Activated CD4-positive, alpha-beta memory T cell treated with anti-CD3 and anti-CD28 coated beads, Interleukin-2, amount 10 ng/mL, durations not matched to agents 7 days and 5 days (primary cell): ENCODE results near the gene DEPDC1. TPM values are rescaled to one million over a fixed set of nuclear protein-coding genes. Genes with fewer than 3 reads are reported as not detected.

Source experiments
- CTCF ChIA-PET: fragments of 350-600 bp; sonication (Branson Sonifier 250); formaldehyde crosslinking; loops from one replicate; lab custom pipeline; 2021; ENCODE audit warnings: antibody characterized with exemption, inconsistent platforms; lab: Charles Lee
- POLR2A ChIA-PET: fragments of 350-600 bp; sonication (Branson Sonifier 250); formaldehyde crosslinking; loops from one replicate; lab custom pipeline; 2021; ENCODE audit warnings: antibody characterized with exemption; lab: Charles Lee
- DNase-seq: peaks from one replicate; pipeline ENCODE4 v3.0.0-alpha.2; 2020
- H3K27ac Mint-ChIP-seq: one replicate; pipeline ENCODE4 v1.8.0; 2021; ENCODE audit warnings: mild to moderate bottlenecking, mixed read lengths
- H3K27me3 Mint-ChIP-seq: one replicate; pipeline ENCODE4 v1.8.0; 2021; ENCODE audit warnings: mixed read lengths
- H3K36me3 Mint-ChIP-seq: one replicate; pipeline ENCODE4 v1.8.0; 2021; ENCODE audit warnings: low read depth, mixed read lengths
- H3K4me1 Mint-ChIP-seq: one replicate; pipeline ENCODE4 v1.8.0; 2021; ENCODE audit warnings: mixed read lengths
- H3K4me3 Mint-ChIP-seq: one replicate; pipeline ENCODE4 v1.8.0; 2021; ENCODE audit warnings: mild to moderate bottlenecking, mixed read lengths
- H3K9me3 Mint-ChIP-seq: one replicate; pipeline ENCODE4 v1.8.0; 2021; ENCODE audit warnings: mixed read lengths
- total RNA-seq, 2 experiments: library from RNA; stranded (reverse); gene quantifications; one replicate each; pipeline ENCODE4 v1.2.3, GENCODE V29; 2021

DEPDC1 gene, protein sequence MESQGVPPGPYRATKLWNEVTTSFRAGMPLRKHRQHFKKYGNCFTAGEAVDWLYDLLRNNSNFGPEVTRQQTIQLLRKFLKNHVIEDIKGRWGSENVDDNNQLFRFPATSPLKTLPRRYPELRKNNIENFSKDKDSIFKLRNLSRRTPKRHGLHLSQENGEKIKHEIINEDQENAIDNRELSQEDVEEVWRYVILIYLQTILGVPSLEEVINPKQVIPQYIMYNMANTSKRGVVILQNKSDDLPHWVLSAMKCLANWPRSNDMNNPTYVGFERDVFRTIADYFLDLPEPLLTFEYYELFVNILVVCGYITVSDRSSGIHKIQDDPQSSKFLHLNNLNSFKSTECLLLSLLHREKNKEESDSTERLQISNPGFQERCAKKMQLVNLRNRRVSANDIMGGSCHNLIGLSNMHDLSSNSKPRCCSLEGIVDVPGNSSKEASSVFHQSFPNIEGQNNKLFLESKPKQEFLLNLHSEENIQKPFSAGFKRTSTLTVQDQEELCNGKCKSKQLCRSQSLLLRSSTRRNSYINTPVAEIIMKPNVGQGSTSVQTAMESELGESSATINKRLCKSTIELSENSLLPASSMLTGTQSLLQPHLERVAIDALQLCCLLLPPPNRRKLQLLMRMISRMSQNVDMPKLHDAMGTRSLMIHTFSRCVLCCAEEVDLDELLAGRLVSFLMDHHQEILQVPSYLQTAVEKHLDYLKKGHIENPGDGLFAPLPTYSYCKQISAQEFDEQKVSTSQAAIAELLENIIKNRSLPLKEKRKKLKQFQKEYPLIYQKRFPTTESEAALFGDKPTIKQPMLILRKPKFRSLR
- 10 to 100 TPM; 25.7 to 29.6 TPM for total RNA-seq

DNA sequence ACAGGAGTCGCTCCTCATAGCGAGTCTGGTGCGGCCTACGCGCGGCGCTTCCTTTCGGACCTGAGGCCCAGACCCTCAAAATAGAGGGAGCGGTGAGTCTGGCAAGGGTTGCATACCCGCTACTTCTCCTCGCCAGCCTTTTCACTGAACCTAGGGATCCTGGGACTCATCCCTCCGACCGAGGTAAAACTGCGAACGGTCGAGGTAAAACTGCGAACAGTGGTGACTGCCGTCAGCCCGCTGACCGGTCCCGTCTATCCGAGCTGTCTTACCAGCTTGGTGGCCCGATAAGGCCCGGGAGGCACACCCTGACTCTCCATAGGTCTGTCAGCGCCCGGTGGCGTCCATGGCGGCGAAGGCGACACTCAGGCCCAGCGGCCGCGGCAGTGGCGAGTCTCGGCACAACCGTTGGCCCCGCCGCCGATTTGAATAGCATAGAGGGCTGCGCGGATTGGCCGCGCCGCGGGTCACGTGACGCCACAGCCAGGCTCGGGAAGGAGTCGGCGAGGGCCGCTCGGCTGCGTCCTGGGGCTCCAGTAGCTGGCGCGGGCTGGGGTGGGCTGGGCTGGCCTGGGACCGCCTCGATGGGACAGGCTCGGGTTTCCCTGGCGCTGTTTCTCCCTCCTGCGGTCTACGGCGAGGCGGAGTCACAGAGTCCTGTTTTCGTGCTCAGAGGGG is at the start of gene DEPDC1:
DEPDC1 (minus strand) TSS at position 403 of the 678 bp plus-strand sequence; CDS start at position 320, 83 bp downstream.
- CTCF ChIA-PET: no interaction called here
- Mint-ChIP-seq H3K27me3 (peaks cover 19% of the 10 kb centered on the region), H3K4me3 (peak within 1 kb of the TSS; percentile 91), H3K27ac (peak within 1 kb of the TSS; percentile 87), H3K9me3 (peaks cover 3% of the 10 kb centered on the region), H3K36me3 (peaks cover 20% of the 10 kb centered on the region), H3K4me1 (peaks cover 37% of the 10 kb centered on the region)
- peak; percentile 89 for DNase-seq
- POLR2A ChIA-PET: interaction anchor here (0.6 to 1.7 kb wide), 4 partner anchors 9 to 1710 kb away, joined by 3 to 5 read pairs (median 4); no protein-coding TSS in a partner anchor

DNA sequence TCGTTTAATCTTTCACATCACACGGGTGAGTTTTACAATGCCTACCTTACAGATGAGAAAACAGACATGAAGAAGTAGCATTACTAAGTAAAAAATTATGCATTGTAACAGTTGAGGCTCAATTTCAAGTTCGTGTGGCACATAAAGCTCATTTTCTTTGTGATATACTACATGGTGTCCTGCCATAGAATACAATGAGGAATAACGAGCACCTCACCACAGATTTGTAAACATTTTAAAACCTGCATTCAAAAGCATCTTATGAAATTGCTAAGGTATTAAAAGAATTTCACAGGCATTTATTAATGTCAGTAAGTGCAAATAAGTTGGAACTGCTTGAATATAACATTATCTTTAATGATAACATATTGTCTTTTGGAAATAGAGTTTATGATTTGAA is 47.8 kb upstream of the DEPDC1 start:
- H3K9me3 Mint-ChIP-seq: no peaks in the 10 kb centered on the region
- no peak overlapping the region for H3K27ac Mint-ChIP-seq
- no peaks in the 10 kb centered on the region for H3K4me1 Mint-ChIP-seq
- DNase-seq: no peak
- ChIA-PET POLR2A (no interaction called here), CTCF (no interaction called here)
- no peaks in the 10 kb centered on the region for H3K36me3 Mint-ChIP-seq
- H3K27me3 Mint-ChIP-seq: no peaks in the 10 kb centered on the region
- no peak overlapping the region for H3K4me3 Mint-ChIP-seq

DNA sequence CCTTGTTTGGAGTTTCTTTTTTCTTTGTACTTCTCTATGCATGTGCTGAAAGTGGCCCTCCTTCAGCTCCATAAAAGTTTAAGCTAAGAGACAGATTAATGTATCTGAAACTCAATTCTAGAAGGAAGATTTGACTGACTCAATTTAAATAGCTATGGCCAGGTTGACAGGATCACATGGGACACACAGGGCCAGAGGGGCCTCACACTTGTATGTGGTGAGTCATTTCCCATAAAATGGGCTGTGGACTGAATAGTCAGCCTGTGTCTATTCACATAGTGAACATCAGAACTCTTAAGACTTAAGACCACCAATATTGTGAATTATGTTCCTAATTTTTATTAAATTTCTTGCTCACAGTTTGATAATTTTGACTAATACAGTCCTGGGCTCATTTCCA is 45.7 kb upstream of the DEPDC1 start:
- Mint-ChIP-seq H3K4me3 (no peak overlapping the region), H3K9me3 (no peaks in the 10 kb centered on the region), H3K27ac (no peak overlapping the region), H3K27me3 (no peaks in the 10 kb centered on the region), H3K36me3 (no peaks in the 10 kb centered on the region), H3K4me1 (no peaks in the 10 kb centered on the region)
- POLR2A ChIA-PET: no interaction called here
- CTCF ChIA-PET: no interaction called here
- no peak for DNase-seq

DNA sequence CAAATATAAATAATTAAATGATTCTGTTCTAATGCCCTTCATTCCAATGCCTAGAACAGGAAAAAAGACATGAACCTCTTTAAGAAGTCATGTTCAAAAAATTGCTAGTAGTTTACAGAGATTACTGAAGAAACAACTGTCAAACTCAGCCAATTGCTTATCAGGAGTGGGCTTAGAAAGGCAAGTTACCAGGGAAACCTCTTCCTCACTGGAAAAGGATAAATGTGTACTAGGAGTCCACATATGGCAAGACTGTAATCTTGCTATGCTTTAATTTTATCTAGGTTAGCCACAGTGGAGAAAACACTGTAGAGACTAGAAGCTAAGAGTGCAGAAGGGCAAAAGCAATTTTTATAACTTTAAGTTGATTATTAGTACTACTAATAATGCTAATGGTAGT is 42.1 kb upstream of the DEPDC1 start:
- H3K9me3 Mint-ChIP-seq: no peaks in the 10 kb centered on the region
- H3K27me3 Mint-ChIP-seq: no peaks in the 10 kb centered on the region
- no peak overlapping the region for H3K4me3 Mint-ChIP-seq
- DNase-seq: no peak
- ChIA-PET CTCF (interaction anchor here (0.7 kb wide), 1 partner anchor 25 kb away, joined by 4 read pairs; no protein-coding TSS in a partner anchor), POLR2A (no interaction called here)
- H3K36me3 Mint-ChIP-seq: no peaks in the 10 kb centered on the region
- H3K4me1 Mint-ChIP-seq: no peaks in the 10 kb centered on the region
- H3K27ac Mint-ChIP-seq: no peak overlapping the region

DNA sequence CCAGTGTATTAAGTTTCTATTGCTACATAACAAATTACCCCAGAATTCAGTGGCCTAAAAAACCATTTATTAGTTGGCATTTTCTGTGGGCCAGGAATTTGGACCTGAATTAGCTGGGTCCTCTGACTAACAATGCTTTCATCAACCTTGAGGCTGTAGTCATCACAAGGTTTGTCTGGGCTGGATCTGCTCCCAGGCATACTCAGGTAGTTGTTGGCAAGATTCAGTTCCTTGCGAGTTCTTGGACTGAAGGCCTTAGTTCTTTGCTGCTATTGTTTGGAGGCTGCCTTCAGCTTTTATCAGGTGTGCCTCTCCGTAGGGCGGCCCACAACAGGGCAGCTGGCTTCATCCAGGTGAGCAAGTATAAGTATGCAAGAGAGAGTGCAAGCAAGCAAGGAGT is 31.4 kb upstream of the DEPDC1 start:
- ChIA-PET POLR2A (no interaction called here), CTCF (no interaction called here)
- H3K9me3 Mint-ChIP-seq: no peaks in the 10 kb centered on the region
- no peaks in the 10 kb centered on the region for H3K4me1 Mint-ChIP-seq
- H3K27me3 Mint-ChIP-seq: peaks cover 2% of the 10 kb centered on the region
- H3K36me3 Mint-ChIP-seq: no peaks in the 10 kb centered on the region
- no peak for DNase-seq
- H3K4me3 Mint-ChIP-seq: no peak overlapping the region
- H3K27ac Mint-ChIP-seq: no peak overlapping the region

DNA sequence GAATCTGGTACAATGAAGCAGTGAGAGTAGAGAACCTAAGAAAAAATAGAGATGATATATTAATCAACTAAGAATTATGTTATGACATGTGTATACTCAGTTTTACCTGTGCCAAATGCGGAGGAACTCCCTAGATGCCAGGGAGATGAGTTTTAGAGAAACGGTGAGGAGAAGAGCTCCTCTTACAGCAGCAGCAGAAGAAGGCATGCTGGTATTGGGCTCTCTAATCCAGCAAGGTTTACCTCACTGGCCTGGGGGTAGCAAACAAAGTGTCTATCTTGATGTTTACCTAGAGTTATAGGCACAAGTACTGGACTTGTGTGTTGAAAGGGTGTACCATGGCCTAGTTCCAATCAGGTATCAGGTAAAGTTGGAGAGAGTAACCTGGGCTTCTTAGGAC is 28.9 kb upstream of the DEPDC1 start:
- no peaks in the 10 kb centered on the region for H3K9me3 Mint-ChIP-seq
- ChIA-PET POLR2A (no interaction called here), CTCF (no interaction called here)
- no peaks in the 10 kb centered on the region for H3K36me3 Mint-ChIP-seq
- no peak overlapping the region for H3K27ac Mint-ChIP-seq
- no peak overlapping the region for H3K4me3 Mint-ChIP-seq
- DNase-seq: no peak
- H3K27me3 Mint-ChIP-seq: peaks cover 2% of the 10 kb centered on the region
- H3K4me1 Mint-ChIP-seq: no peaks in the 10 kb centered on the region

DNA sequence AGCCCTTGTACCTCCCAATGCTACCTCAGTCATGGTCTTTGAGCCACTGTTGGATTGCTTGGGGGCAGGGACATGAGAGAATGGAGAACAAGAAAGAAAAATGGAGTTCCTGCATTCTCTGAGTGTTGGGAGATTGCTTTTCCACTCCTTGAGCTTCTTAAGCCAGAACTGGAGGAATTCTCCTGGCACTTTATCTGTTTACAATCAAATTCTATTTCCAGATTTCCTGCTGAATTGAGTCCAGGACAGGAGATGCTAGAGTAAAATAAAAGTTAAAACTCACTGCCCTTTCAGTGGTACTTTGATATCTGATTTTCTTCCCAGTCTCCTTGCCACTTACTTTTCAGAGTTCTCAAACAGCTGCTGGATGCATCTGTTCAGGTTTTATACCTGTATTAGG is 24.4 kb upstream of the DEPDC1 start:
- ChIA-PET POLR2A (no interaction called here), CTCF (no interaction called here)
- no peak for DNase-seq
- Mint-ChIP-seq H3K4me1 (no peaks in the 10 kb centered on the region), H3K36me3 (no peaks in the 10 kb centered on the region), H3K27me3 (peaks cover 2% of the 10 kb centered on the region), H3K4me3 (no peak overlapping the region), H3K27ac (no peak overlapping the region), H3K9me3 (no peaks in the 10 kb centered on the region)

DNA sequence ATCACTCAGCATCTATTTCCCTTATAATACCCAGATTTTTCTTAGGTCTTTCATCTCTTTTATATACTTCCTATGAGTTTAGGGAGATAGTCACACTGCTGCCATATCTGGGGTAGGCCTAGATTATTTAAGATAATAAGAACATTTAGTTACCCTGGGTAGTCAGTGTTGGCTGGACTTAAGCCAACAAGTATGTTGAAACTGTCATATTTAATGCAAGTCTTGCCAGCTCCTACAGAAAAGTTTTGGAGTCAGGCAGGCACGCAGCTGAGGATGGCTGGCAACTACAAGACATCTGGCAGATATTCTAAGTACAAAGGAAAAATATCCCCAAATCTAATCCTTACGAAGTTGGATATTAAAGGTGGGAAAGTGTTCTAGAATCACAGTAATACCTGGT is 19.2 kb upstream of the DEPDC1 start:
- Mint-ChIP-seq H3K36me3 (no peaks in the 10 kb centered on the region), H3K27me3 (no peaks in the 10 kb centered on the region), H3K4me1 (no peaks in the 10 kb centered on the region), H3K4me3 (no peak overlapping the region), H3K9me3 (no peaks in the 10 kb centered on the region), H3K27ac (no peak overlapping the region)
- DNase-seq: no peak
- POLR2A ChIA-PET: no interaction called here
- CTCF ChIA-PET: no interaction called here

DNA sequence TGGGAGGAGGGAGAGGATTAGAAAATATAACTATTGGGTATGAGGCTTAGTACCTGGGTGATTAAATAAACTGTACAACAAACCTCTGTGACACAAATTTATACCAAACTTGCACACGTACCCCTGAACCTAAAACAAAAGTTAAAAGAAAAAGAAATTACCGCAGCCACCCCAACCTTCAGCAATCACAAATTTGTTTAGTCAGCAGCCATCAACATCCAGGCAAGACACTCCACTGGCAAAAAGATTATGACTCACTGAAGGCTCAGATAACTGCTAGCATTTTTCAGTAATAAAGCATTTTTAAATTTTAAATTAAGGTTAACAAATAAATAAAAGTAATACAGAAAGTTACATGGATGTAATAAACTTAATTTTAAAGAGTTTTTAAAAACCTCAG is 14.4 kb upstream of the DEPDC1 start:
- no peaks in the 10 kb centered on the region for H3K4me1 Mint-ChIP-seq
- H3K27me3 Mint-ChIP-seq: no peaks in the 10 kb centered on the region
- ChIA-PET POLR2A (no interaction called here), CTCF (no interaction called here)
- no peaks in the 10 kb centered on the region for H3K9me3 Mint-ChIP-seq
- H3K4me3 Mint-ChIP-seq: no peak overlapping the region
- H3K36me3 Mint-ChIP-seq: no peaks in the 10 kb centered on the region
- DNase-seq: no peak
- H3K27ac Mint-ChIP-seq: no peak overlapping the region

DNA sequence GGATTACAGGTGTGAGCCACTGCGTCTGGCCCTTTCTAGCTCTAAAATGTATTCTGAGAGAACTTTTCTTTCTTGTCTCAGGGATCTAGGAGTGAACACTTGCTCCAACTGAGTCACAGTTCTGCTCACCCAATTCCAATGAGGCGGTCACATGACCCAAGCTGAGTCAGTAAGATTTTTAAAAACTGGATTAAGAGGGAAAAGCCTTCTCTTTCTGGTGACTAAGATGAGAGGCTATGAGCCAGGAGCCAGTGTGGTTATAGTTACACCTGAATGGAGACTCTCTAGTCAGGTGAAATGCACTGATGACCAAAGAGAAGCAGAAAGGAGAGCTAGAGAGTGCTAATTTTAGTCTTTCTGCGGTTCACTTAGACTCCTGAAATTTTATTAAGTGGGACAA is 9.5 kb upstream of the DEPDC1 start:
- ChIA-PET POLR2A (no interaction called here), CTCF (no interaction called here)
- DNase-seq: no peak
- no peaks in the 10 kb centered on the region for H3K9me3 Mint-ChIP-seq
- peaks cover 3% of the 10 kb centered on the region for H3K36me3 Mint-ChIP-seq
- peaks cover 6% of the 10 kb centered on the region for H3K4me1 Mint-ChIP-seq
- H3K27me3 Mint-ChIP-seq: peaks cover 14% of the 10 kb centered on the region
- no peak overlapping the region for H3K27ac Mint-ChIP-seq
- no peak overlapping the region for H3K4me3 Mint-ChIP-seq

DNA sequence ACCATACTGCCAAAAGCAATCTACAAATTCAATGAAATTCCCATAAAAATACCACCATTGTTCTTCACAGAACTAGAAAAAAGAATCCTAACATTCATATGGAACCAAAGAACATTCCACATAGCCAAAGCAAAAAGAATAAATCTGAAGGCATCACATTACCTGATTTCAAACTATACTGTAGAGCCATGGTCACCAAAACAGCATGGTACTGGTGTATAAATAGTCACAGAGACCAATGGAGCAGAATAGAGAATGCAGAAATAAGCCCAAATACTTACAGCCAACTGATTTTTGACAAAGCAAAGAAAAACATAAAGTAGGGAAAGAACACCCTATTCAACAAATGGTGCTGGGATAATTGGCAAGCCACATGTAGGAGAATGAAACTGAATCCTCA is 6.2 kb upstream of the DEPDC1 start:
- ChIA-PET POLR2A (no interaction called here), CTCF (no interaction called here)
- H3K27ac Mint-ChIP-seq: no peak overlapping the region
- peaks cover 13% of the 10 kb centered on the region for H3K4me1 Mint-ChIP-seq
- no peak overlapping the region for H3K4me3 Mint-ChIP-seq
- peaks cover 3% of the 10 kb centered on the region for H3K9me3 Mint-ChIP-seq
- DNase-seq: no peak
- peaks cover 3% of the 10 kb centered on the region for H3K36me3 Mint-ChIP-seq
- peaks cover 26% of the 10 kb centered on the region for H3K27me3 Mint-ChIP-seq

DNA sequence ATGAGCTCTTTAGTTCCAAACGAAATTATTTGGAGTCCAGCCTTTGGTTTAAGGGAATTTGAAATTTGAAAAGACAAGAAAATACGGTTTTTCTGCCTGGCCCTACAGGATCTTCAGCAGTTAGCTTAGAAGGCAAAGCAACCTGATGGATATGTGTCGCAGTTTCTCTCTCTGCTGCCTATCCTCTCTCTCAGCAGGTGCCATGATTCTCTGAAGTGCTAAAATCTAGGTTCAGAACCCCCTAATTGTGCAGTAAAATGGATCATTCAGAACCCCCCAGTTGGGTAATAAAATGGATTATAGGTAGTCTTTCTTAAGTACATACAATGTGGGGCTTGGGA is 446 bp upstream of the DEPDC1 start:
- H3K27me3 Mint-ChIP-seq: peaks cover 22% of the 10 kb centered on the region
- peak overlapping the region; percentile 91 for H3K4me3 Mint-ChIP-seq
- peaks cover 3% of the 10 kb centered on the region for H3K9me3 Mint-ChIP-seq
- DNase-seq: no peak
- H3K4me1 Mint-ChIP-seq: peaks cover 39% of the 10 kb centered on the region
- peaks cover 17% of the 10 kb centered on the region for H3K36me3 Mint-ChIP-seq
- CTCF ChIA-PET: no interaction called here
- POLR2A ChIA-PET: interaction anchor here (0.6 to 1.7 kb wide), 4 partner anchors 9 to 1709 kb away, joined by 3 to 5 read pairs (median 4); no protein-coding TSS in a partner anchor
- peak overlapping the region; percentile 87 for H3K27ac Mint-ChIP-seq
